Glomerular endothelial cell (primary cell): ENCODE measurements around the gene CHMP2A. TPM values are rescaled to one million over a fixed set of nuclear protein-coding genes. Genes with fewer than 3 reads are reported as not detected.
"Not testable (repeated sequence)": the region's sequence is repeated elsewhere in the genome, so short reads cannot be mapped to it uniquely, and the experiment has no call there.

Source experiments
- DNase-seq: peaks from one replicate; pipeline ENCODE4 v3.0.0-alpha.2; 2011; ENCODE audit warnings: low read depth, low spot score; ENCODE audit errors: extremely low read depth
- total RNA-seq: library from RNA; depleted of rRNA; stranded (reverse); fragments of >200 nt; gene quantifications from 2 replicates; pipeline ENCODE4 v1.2.3, GENCODE V29; 2015

The CHMP2A gene
- total RNA-seq, 1 donor from 2014 or later, result 137 TPM

GRCh38 chr19:58513694-58514563, 41.0 kb downstream of the CHMP2A start:
- no peak for DNase-seq

GRCh38 chr19:58513213-58513693, 41.7 kb downstream of the CHMP2A start:
- DNase-seq, result no peak

- no peak for DNase-seq
Observed at GRCh38 chr19:58511353-58512208, 43.3 kb downstream of the CHMP2A start, which contains the start of gene SLC27A5. TSS of gene SLC27A5 (minus strand) at chr19:58511992. CDS start at chr19:58511955, 37 bp downstream.

GRCh38 chr19:58510084-58510862, 44.6 kb downstream of the CHMP2A start:
- no peak for DNase-seq

- no peak for DNase-seq
Observed at GRCh38 chr19:58509731-58510083, 45.2 kb downstream of the CHMP2A start.

GRCh38 chr19:58507602-58508223, 47.2 kb downstream of the CHMP2A start:
- not testable (repeated sequence) for DNase-seq

Other genes starting within 250 kb of the CHMP2A start
- 15.6 and 34.3 TPM in 2 replicates for gene ERVK3-1, start 249.7 kb downstream of the CHMP2A start, total RNA-seq
- 1.8 and 3.5 TPM in 2 replicates for gene ZSCAN22, start 228.1 kb downstream of the CHMP2A start, total RNA-seq
- gene A1BG, start 201.6 kb downstream of the CHMP2A start, total RNA-seq, result 11.8 and 40.5 TPM in 2 replicates
- gene ZNF497, start 192.4 kb downstream of the CHMP2A start, total RNA-seq, result 0.58 and 1.2 TPM in 2 replicates
- 1.9 and 5.3 TPM in 2 replicates for gene ZNF837, start 174.1 kb downstream of the CHMP2A start, total RNA-seq
- gene RPS5, start 167.8 kb downstream of the CHMP2A start, total RNA-seq, result 1,315 and 2,062 TPM in 2 replicates
- gene RNF225, start 159.4 kb downstream of the CHMP2A start, total RNA-seq, result 0.68 TPM in 1 of 2 replicates, not detected in the other
- 5.7 and 8.4 TPM in 2 replicates for gene ZNF584, start 146.5 kb downstream of the CHMP2A start, total RNA-seq
- 3.3 and 4.4 TPM in 2 replicates for gene ZNF132, start 115.0 kb downstream of the CHMP2A start, total RNA-seq
- gene ZNF324B, start 103.5 kb downstream of the CHMP2A start, total RNA-seq, result 5.3 and 6.3 TPM in 2 replicates
- gene ZNF324, start 88.0 kb downstream of the CHMP2A start, total RNA-seq, result 14.3 and 19.5 TPM in 2 replicates
- 10.9 and 11.5 TPM in 2 replicates for gene ZNF446, start 78.8 kb downstream of the CHMP2A start, total RNA-seq
- 6.4 and 8.7 TPM in 2 replicates for gene SLC27A5, start 43.1 kb downstream of the CHMP2A start, total RNA-seq
- gene ZBTB45, start 35.3 kb downstream of the CHMP2A start, total RNA-seq, result 15.4 and 16.7 TPM in 2 replicates
- gene TRIM28, start 11.0 kb downstream of the CHMP2A start, total RNA-seq, result 252 and 298 TPM in 2 replicates
- 34.7 and 60.8 TPM in 2 replicates for gene UBE2M, start 3.5 kb upstream of the CHMP2A start, total RNA-seq
- gene MZF1, start 18.2 kb upstream of the CHMP2A start, total RNA-seq, result 18.6 and 23.1 TPM in 2 replicates